DND-41 (cell line): Measurements from ENCODE around the gene CACNA1A.

ENCODE experiments used
- ATAC-seq: fragments of 200-7000 bp; cut with Tn5 transposase; 3 replicates; pipeline ENCODE4 v1.9.1; 2021; ENCODE audit warnings: low read depth; ENCODE audit not compliant: insufficient read depth
- DNase-seq: peaks from one replicate; pipeline ENCODE4 v3.0.0-alpha.2; 2020
- H2AFZ ChIP-seq: 2 replicates; pipeline ENCODE4 v1.6.0; 2012; ENCODE audit warnings: low read depth, low read length
- H3K27ac ChIP-seq: 2 replicates; pipeline ENCODE4 v1.5.1; 2012; ENCODE audit warnings: low read length, inconsistent platforms
- H3K27me3 ChIP-seq: fragments of 200-600 bp; sonication (generic); 2 replicates; pipeline ENCODE4 v1.6.0; 2012; ENCODE audit warnings: low read length, mild to moderate bottlenecking, inconsistent platforms; ENCODE audit not compliant: insufficient read depth, poor library complexity
- H3K36me3 ChIP-seq: 2 replicates; pipeline ENCODE4 v1.5.1; 2012; ENCODE audit warnings: low read length, inconsistent platforms; ENCODE audit not compliant: insufficient read depth
- H3K4me1 ChIP-seq: 2 replicates; pipeline ENCODE4 v1.5.1; 2012; ENCODE audit warnings: mild to moderate bottlenecking, low read length; ENCODE audit not compliant: insufficient read depth
- H3K4me2 ChIP-seq: 2 replicates; pipeline ENCODE4 v1.6.0; 2012; ENCODE audit warnings: mild to moderate bottlenecking, moderate library complexity, low read length, inconsistent platforms; ENCODE audit not compliant: insufficient read depth
- H3K4me3 ChIP-seq, 2 experiments: fragments of 200-600 bp in 1 of 2; shearing (Covaris generic) in 1 of 2; 2 replicates each; pipeline ENCODE4 v1.5.1; 2012 to 2016; ENCODE audit warnings: inconsistent platforms in 2 of 2, low read length in 2 of 2, mild to moderate bottlenecking in 2 of 2, low read depth in 1 of 2, moderate library complexity in 1 of 2
- H3K79me2 ChIP-seq: 2 replicates; pipeline ENCODE4 v1.6.0; 2012; ENCODE audit warnings: low read length, inconsistent platforms; ENCODE audit not compliant: insufficient read depth
- H3K9ac ChIP-seq: 2 replicates; pipeline ENCODE4 v1.6.0; 2012; ENCODE audit warnings: low read depth, mild to moderate bottlenecking, inconsistent platforms, low read length, moderate library complexity
- H3K9me3 ChIP-seq: 2 replicates; pipeline ENCODE4 v1.5.1; 2012; ENCODE audit warnings: low read length, moderate library complexity, mild to moderate bottlenecking, inconsistent platforms; ENCODE audit not compliant: insufficient read depth, severe bottlenecking
- H4K20me1 ChIP-seq: 2 replicates; pipeline ENCODE4 v1.6.0; 2012; ENCODE audit warnings: low read length; ENCODE audit not compliant: insufficient read depth
- CTCF ChIP-seq: IDR thresholded peaks from 2 replicates; pipeline ENCODE4 v1.5.1; 2012; ENCODE audit warnings: borderline replicate concordance, low read length, moderate library complexity, mild to moderate bottlenecking; ENCODE audit not compliant: poor library complexity, severe bottlenecking; ENCODE audit errors: extremely low read depth
- EZH2 ChIP-seq: IDR thresholded peaks from 3 replicates; pipeline ENCODE4 v1.6.1; 2012; ENCODE audit warnings: borderline replicate concordance, low read depth, mild to moderate bottlenecking, moderate library complexity, low read length, inconsistent platforms; ENCODE audit not compliant: severe bottlenecking

CACNA1A gene

GRCh38 chr19:13220847-13221246 lies 285.4 kb downstream of the CACNA1A start:
- DNase-seq (no peak), ATAC-seq (no peak)
- H3K27ac ChIP-seq = no peak overlapping the region
- no peak overlapping the region for H3K9ac ChIP-seq
- H3K36me3 ChIP-seq = no peaks in the 10 kb centered on the region
- no peak overlapping the region for H2AFZ ChIP-seq
- H3K27me3 ChIP-seq = no peaks in the 10 kb centered on the region
- H3K79me2 ChIP-seq = no peaks in the 10 kb centered on the region
- no peaks in the 10 kb centered on the region for H4K20me1 ChIP-seq
- H3K4me2 ChIP-seq = no peak overlapping the region
- no peaks in the 10 kb centered on the region for H3K9me3 ChIP-seq
- no peaks in the 10 kb centered on the region for H3K4me1 ChIP-seq
- H3K4me3 ChIP-seq = no peak overlapping the region
- TF ChIP-seq CTCF (no peak), EZH2 (no peak)

GRCh38 chr19:13215572-13216380 lies 290.5 kb downstream of the CACNA1A start:
- Histone ChIP-seq H3K4me3 (no peak overlapping the region), H3K9ac (no peak overlapping the region), H4K20me1 (no peaks in the 10 kb centered on the region), H3K27ac (no peak overlapping the region), H3K27me3 (no peaks in the 10 kb centered on the region), H3K4me2 (no peak overlapping the region), H2AFZ (no peak overlapping the region), H3K79me2 (no peaks in the 10 kb centered on the region), H3K36me3 (no peaks in the 10 kb centered on the region), H3K9me3 (no peaks in the 10 kb centered on the region), H3K4me1 (no peaks in the 10 kb centered on the region)
- DNase-seq = no peak
- TF ChIP-seq EZH2 = no peak
- no peak for TF ChIP-seq CTCF
- no peak for ATAC-seq

GRCh38 chr19:13214036-13214730 lies 292.1 kb downstream of the CACNA1A start:
- TF ChIP-seq CTCF = no peak
- TF ChIP-seq EZH2 = no peak

More at GRCh38 chr19:13214036-13214730, 292.1 kb downstream of the CACNA1A start:
- H3K27me3 ChIP-seq = no peaks in the 10 kb centered on the region
- no peaks in the 10 kb centered on the region for H4K20me1 ChIP-seq
- H2AFZ ChIP-seq = no peak overlapping the region
- H3K4me2 ChIP-seq = no peak overlapping the region
- H3K27ac ChIP-seq = no peak overlapping the region
- no peak for DNase-seq
- no peaks in the 10 kb centered on the region for H3K36me3 ChIP-seq
- H3K4me3 ChIP-seq = no peak overlapping the region
- H3K9me3 ChIP-seq = no peaks in the 10 kb centered on the region
- no peaks in the 10 kb centered on the region for H3K4me1 ChIP-seq
- no peaks in the 10 kb centered on the region for H3K79me2 ChIP-seq
- no peak for ATAC-seq
- no peak overlapping the region for H3K9ac ChIP-seq
